H1 (cell line): ENCODE results near the gene ANKRD17. TPM values are rescaled to one million over a fixed set of nuclear protein-coding genes. Genes with fewer than 3 reads are reported as not detected.

Experiments
- BCL11A ChIP-seq, 2 experiments: IDR thresholded peaks; one replicate each; pipeline ENCODE4 v1.6.1; 2011; ENCODE audit warnings: low read depth in 2 of 2, low read length in 2 of 2, mild to moderate bottlenecking in 2 of 2
- CEBPB ChIP-seq: IDR thresholded peaks from 2 replicates; pipeline ENCODE4 v1.6.1; 2012; ENCODE audit warnings: low read depth, low read length
- CREB1 ChIP-seq: IDR thresholded peaks from 2 replicates; pipeline ENCODE4 v1.6.1; 2012; ENCODE audit warnings: inconsistent platforms
- EP300 ChIP-seq, 2 experiments: IDR thresholded peaks; 1 replicate in 1 of 2; 2 replicates in 1 of 2; pipeline ENCODE4 v1.6.1; 2011 to 2012; ENCODE audit warnings: low read depth in 2 of 2, low read length in 2 of 2, mild to moderate bottlenecking in 2 of 2, borderline replicate concordance in 1 of 2, inconsistent platforms in 1 of 2, moderate library complexity in 1 of 2
- EZH2 ChIP-seq: fragments of 200-600 bp; sonication (generic); IDR thresholded peaks from 2 replicates; pipeline ENCODE4 v1.7.1; 2012; ENCODE audit warnings: low read depth, mild to moderate bottlenecking, moderate library complexity, low read length, inconsistent platforms; ENCODE audit not compliant: severe bottlenecking
- GTF2F1 ChIP-seq: IDR thresholded peaks from 2 replicates; pipeline ENCODE4 v1.6.1; 2012; ENCODE audit warnings: low read depth, low read length, improper control_type of control experiment, borderline replicate concordance
- POLR2AphosphoS5 ChIP-seq: IDR thresholded peaks from 2 replicates; pipeline ENCODE4 v1.6.1; 2011; ENCODE audit warnings: low read depth, low read length
- SP4 ChIP-seq: IDR thresholded peaks from 2 replicates; pipeline ENCODE4 v1.6.1; 2012; ENCODE audit warnings: low read length, inconsistent platforms
- TAF7 ChIP-seq: optimal IDR thresholded peaks from 2 replicates; pipeline ENCODE3; 2011; ENCODE audit warnings: low read depth, mild to moderate bottlenecking, inconsistent platforms, low read length, moderate library complexity, borderline replicate concordance
- TCF12 ChIP-seq: IDR thresholded peaks from 2 replicates; pipeline ENCODE4 v1.6.1; 2011; ENCODE audit warnings: low read depth, mild to moderate bottlenecking, low read length
- polyA plus RNA-seq, 7 experiments: library from polyadenylated mRNA; depleted of rRNA in 3 of 7; stranded (reverse) in 5 of 7; unstranded in 2 of 7; fragments of >200 nt in 5 of 7; fragments of 200-250 nt in 2 of 7; gene quantifications; 1 replicate in 5 of 7; 2 replicates in 1 of 7; 4 replicates in 1 of 7; pipeline versions ENCODE4 v1.2.1 to v1.2.3, GENCODE V29; 2011 to 2013; ENCODE audit warnings: missing spikeins in 2 of 7, mixed read lengths in 2 of 7
- total RNA-seq: library from RNA; stranded (reverse); fragmentation: NEBNext Ultra II Directional; extraction: Animal tissue kit (Norgen Biotek cat#: 25700); gene quantifications from 2 replicates; pipeline ENCODE4 v1.2.1, GENCODE V29; 2021

ANKRD17 gene
- total and polyA plus RNA-seq, 2 of the 8 experiments (the other 6 are each of a cell fraction or from before 2014, with no cell fraction given), result 42.4 to 93.7 TPM

DNA sequence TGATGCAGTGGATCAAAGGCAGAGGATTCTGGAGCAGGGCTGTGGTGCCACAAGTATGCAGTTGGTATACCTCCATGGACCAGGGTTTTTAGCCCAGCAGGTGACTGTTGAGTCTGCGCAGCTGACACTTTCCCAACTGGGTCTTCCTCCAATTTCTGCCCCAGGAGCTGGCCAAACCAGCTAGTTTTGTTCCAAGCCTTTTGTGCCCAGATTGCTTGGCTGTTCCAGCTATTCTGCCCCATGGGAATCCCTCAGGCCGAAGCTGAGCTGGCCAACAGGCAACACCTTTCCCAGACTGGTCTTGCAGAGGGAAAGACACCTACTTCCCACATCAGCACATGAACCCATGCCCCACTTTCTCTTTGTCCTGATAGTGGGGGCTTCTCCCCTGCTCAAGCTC is 22.8 kb upstream of the ANKRD17 start (continued):
- TF ChIP-seq GTF2F1 (no peak), TAF7 (no peak), CEBPB (no peak), EP300 (IDR thresholded peaks at IDR 0.05; ENCODE audit: borderline replicate concordance in 1 of 2, low read depth in 2 of 2, low read length in 2 of 2) (no peak), TCF12 (no peak), SP4 (no peak), BCL11A (IDR thresholded peaks at IDR 0.05; ENCODE audit: low read depth in 2 of 2, low read length in 2 of 2) (no peak), EZH2 (no peak), POLR2AphosphoS5 (no peak), CREB1 (no peak)
- TF ChIP-seq, all 59 proteins: peak for 0
